ENCODE data around the gene GAS2L3.

DNA sequence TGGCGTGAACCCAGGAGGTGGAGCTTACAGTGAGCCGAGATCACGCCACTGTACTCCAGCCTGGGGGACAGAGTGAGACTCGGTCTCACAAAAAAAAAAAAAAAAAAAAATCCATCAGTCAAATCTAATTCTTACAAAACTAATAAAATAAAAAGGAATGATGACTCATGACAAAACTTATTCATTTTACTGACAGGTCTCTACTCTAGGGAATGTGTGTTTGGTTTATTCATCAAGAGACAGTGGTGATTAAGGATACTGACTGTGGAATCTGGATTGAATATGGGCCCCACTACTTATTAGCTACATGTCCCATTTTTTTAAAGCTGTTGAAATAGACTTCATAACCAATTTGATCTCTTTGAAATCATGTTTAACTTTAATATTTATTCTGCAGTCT, 29.3 kb upstream of the GAS2L3 start:
- TF ChIP-seq, protein P1, sequence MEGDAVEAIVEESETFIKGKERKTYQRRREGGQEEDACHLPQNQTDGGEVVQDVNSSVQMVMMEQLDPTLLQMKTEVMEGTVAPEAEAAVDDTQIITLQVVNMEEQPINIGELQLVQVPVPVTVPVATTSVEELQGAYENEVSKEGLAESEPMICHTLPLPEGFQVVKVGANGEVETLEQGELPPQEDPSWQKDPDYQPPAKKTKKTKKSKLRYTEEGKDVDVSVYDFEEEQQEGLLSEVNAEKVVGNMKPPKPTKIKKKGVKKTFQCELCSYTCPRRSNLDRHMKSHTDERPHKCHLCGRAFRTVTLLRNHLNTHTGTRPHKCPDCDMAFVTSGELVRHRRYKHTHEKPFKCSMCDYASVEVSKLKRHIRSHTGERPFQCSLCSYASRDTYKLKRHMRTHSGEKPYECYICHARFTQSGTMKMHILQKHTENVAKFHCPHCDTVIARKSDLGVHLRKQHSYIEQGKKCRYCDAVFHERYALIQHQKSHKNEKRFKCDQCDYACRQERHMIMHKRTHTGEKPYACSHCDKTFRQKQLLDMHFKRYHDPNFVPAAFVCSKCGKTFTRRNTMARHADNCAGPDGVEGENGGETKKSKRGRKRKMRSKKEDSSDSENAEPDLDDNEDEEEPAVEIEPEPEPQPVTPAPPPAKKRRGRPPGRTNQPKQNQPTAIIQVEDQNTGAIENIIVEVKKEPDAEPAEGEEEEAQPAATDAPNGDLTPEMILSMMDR (IDR thresholded peaks at IDR 0.05): no peak
- no peak for TF ChIP-seq POLR2A (IDR thresholded peaks at IDR 0.05)
- no peak for TF ChIP-seq POLR2AphosphoS5 (IDR thresholded peaks at IDR 0.05)
